T-helper 1 cell (primary cell): Measurements from ENCODE around the gene TMEM114.
"Not testable (repeated sequence)": the region's sequence is repeated elsewhere in the genome, so short reads cannot be mapped to it uniquely, and the experiment has no call there.

ENCODE experiments used
- DNase-seq, 5 donors: peaks; one replicate each; pipeline ENCODE4 v3.0.0-alpha.2; 2012 to 2020

The TMEM114 gene

GRCh38 chr16:8572919-8573724, 17.2 kb downstream of the TMEM114 start:
- DNase-seq = peak in 1 of 5 donors; percentile 22

GRCh38 chr16:8572063-8572918, 18.0 kb downstream of the TMEM114 start:
- DNase-seq = no peak

GRCh38 chr16:8571061-8571596, 19.2 kb downstream of the TMEM114 start:
- no peak for DNase-seq

- not testable (repeated sequence) for DNase-seq
Measured at GRCh38 chr16:8570393-8570792, 19.9 kb downstream of the TMEM114 start.

- DNase-seq = no peak
Measured at GRCh38 chr16:8569650-8570346, 20.5 kb downstream of the TMEM114 start.

GRCh38 chr16:8568231-8568617, 22.1 kb downstream of the TMEM114 start:
- no peak for DNase-seq

GRCh38 chr16:8567355-8568230, 22.7 kb downstream of the TMEM114 start:
- peak; percentile 28 to 79 (median 55) for DNase-seq

- no peak for DNase-seq
Measured at GRCh38 chr16:8565498-8565897, 24.8 kb downstream of the TMEM114 start.

- DNase-seq = no peak
Measured at GRCh38 chr16:8564934-8565345, 25.4 kb downstream of the TMEM114 start.

- DNase-seq = not testable (repeated sequence)
Measured at GRCh38 chr16:8563944-8564540, 26.3 kb downstream of the TMEM114 start.

- DNase-seq = no peak
Measured at GRCh38 chr16:8561496-8561895, 28.8 kb downstream of the TMEM114 start.

GRCh38 chr16:8555400-8555799, 34.9 kb downstream of the TMEM114 start:
- no peak for DNase-seq

- DNase-seq = no peak
Measured at GRCh38 chr16:8554881-8555280, 35.4 kb downstream of the TMEM114 start.

GRCh38 chr16:8554022-8554421, 36.3 kb downstream of the TMEM114 start:
- DNase-seq = no peak

GRCh38 chr16:8552487-8553221, 37.7 kb downstream of the TMEM114 start:
- no peak for DNase-seq

GRCh38 chr16:8551388-8552332, 38.7 kb downstream of the TMEM114 start:
- no peak for DNase-seq

GRCh38 chr16:8550728-8551387, 39.5 kb downstream of the TMEM114 start:
- DNase-seq = no peak

- DNase-seq = no peak
Measured at GRCh38 chr16:8549843-8550412, 40.4 kb downstream of the TMEM114 start.

GRCh38 chr16:8548166-8548565, 42.1 kb downstream of the TMEM114 start:
- no peak for DNase-seq
